Body of pancreas (tissue), 4 donors: ENCODE results near the gene MIOS. TPM values are rescaled to one million over a fixed set of nuclear protein-coding genes. Genes with fewer than 3 reads are reported as not detected.

Experiments used
- ATAC-seq: fragments of 150-250 bp; one replicate; pipeline ENCODE4 v1.9.1; 2016
- DNase-seq, 4 donors: peaks; one replicate each; pipeline ENCODE4 v3.0.0-alpha.2; 2019
- H3K27ac ChIP-seq, 4 donors: fragments of 200-600 bp; sonication (generic); 1 replicate in 3 of 4; 2 replicates in 1 of 4; pipeline versions ENCODE4 v1.5.1 to v1.6.1; 2016 to 2019; ENCODE audit warnings: mild to moderate bottlenecking in 1 of 4, mixed read lengths in 1 of 4, moderate library complexity in 1 of 4
- H3K27me3 ChIP-seq, 2 donors: fragments of 200-600 bp; sonication (generic); one replicate each; pipeline ENCODE4 v1.6.0; 2016; ENCODE audit warnings: mild to moderate bottlenecking in 1 of 2
- H3K36me3 ChIP-seq, 2 donors: fragments of 200-600 bp; sonication (generic); replicated peaks in 1 of 2; 2 replicates each; pipeline ENCODE4 v1.5.1; 2016; ENCODE audit warnings: low read depth in 2 of 2; ENCODE audit not compliant: insufficient read depth in 1 of 2
- H3K4me1 ChIP-seq: fragments of 200-600 bp; sonication (generic); one replicate; pipeline ENCODE4 v1.6.0; 2016
- H3K4me3 ChIP-seq, 2 donors: fragments of 200-600 bp; sonication (generic); 1 replicate in 1 of 2; 2 replicates in 1 of 2; pipeline ENCODE4 v1.5.1; 2016 to 2019
- H3K9me3 ChIP-seq, 3 donors: fragments of 200-600 bp; sonication (generic); 1 replicate in 2 of 3; 2 replicates in 1 of 3; pipeline ENCODE4 v1.5.1; 2016
- CTCF ChIP-seq, 7 experiments: fragments of 450-650 bp in 4 of 7; fragments of 200-600 bp in 3 of 7; sonication (generic) in 3 of 7; IDR thresholded peaks; one replicate each; pipeline ENCODE4 v1.5.1; 2016 to 2019; ENCODE audit warnings: antibody characterized with exemption in 7 of 7
- POLR2A ChIP-seq, 3 donors: fragments of 450-650 bp; IDR thresholded peaks; one replicate each; pipeline ENCODE4 v1.6.1; 2016; ENCODE audit warnings: antibody characterized with exemption in 3 of 3, mild to moderate bottlenecking in 2 of 3
- WGBS, 2 donors: methylation state at CpG; one replicate each; pipeline ENCODE4 v1.1.5; 2017; 5-methylcytosine and 5-hydroxymethylcytosine counted together
- intact Hi-C: fragments of 100-400 bp; cut with DNase I; formaldehyde crosslinking; loops from one replicate; pipeline ENCODE4 v1.15.1; 2023
- total RNA-seq, 2 donors: library from RNA; depleted of rRNA; stranded (reverse); fragments of >200 nt; gene quantifications; one replicate each; pipeline ENCODE4 v1.1.0, GENCODE V29; 2016

Gene MIOS
- total RNA-seq, 2 donors from 2014 or later = 42.5 to 44.6 TPM

GRCh38 chr7:7550663-7551062, 16.0 kb upstream of the MIOS start:
- Histone ChIP-seq H3K27ac (no peak overlapping the region), H3K27me3 (no peaks in the 10 kb centered on the region), H3K4me3 (no peak overlapping the region), H3K36me3 (no peaks in the 10 kb centered on the region), H3K4me1 (peaks cover 28% of the 10 kb centered on the region), H3K9me3 (no peaks in the 10 kb centered on the region)
- DNase-seq (no peak), ATAC-seq (no peak)
- TF ChIP-seq CTCF (IDR thresholded peaks at IDR 0.05) (no peak), POLR2A (IDR thresholded peaks at IDR 0.05) (no peak)
- intact Hi-C loops = no loop called here
- 91 to 94% methylated on average over 3 of the region's 3 CpGs for WGBS, 2 donors

- ATAC-seq (no peak), DNase-seq (no peak)
- TF ChIP-seq CTCF (IDR thresholded peaks at IDR 0.05) (no peak), POLR2A (IDR thresholded peaks at IDR 0.05) (no peak)
- H3K36me3 ChIP-seq = no peaks in the 10 kb centered on the region
- intact Hi-C loops = no loop called here
- WGBS, 2 donors = 84 to 85% methylated on average over 2 of the region's 2 CpGs
- H3K9me3 ChIP-seq = no peaks in the 10 kb centered on the region
- H3K27ac ChIP-seq = no peak overlapping the region
- H3K4me1 ChIP-seq = peaks cover 28% of the 10 kb centered on the region
- H3K27me3 ChIP-seq = no peaks in the 10 kb centered on the region
- H3K4me3 ChIP-seq = no peak overlapping the region
These were observed 14.5 kb upstream of the MIOS start for GRCh38 chr7:7552199-7552598.

- H3K27me3 ChIP-seq = no peaks in the 10 kb centered on the region
- ATAC-seq = peak; percentile 92
- H3K36me3 ChIP-seq = no peaks in the 10 kb centered on the region
- peak overlapping the region; percentile 41 to 75 (median 58) for H3K27ac ChIP-seq
- H3K4me3 ChIP-seq = no peak overlapping the region
- TF ChIP-seq CTCF (IDR thresholded peaks at IDR 0.05) (no peak), POLR2A (IDR thresholded peaks at IDR 0.05) (no peak)
- intact Hi-C loops = no loop called here
- 58 to 60% methylated on average over 1 of the region's 1 CpG for WGBS, 2 donors
- peaks cover 28% of the 10 kb centered on the region for H3K4me1 ChIP-seq
- DNase-seq = no peak
- H3K9me3 ChIP-seq = no peaks in the 10 kb centered on the region
These were observed 13.3 kb upstream of the MIOS start for GRCh38 chr7:7553386-7553785.

- TF ChIP-seq CTCF (IDR thresholded peaks at IDR 0.05) (no peak), POLR2A (IDR thresholded peaks at IDR 0.05) (no peak)
- ATAC-seq = no peak
- Histone ChIP-seq H3K27ac (peak overlapping the region; percentile 18 to 75 (median 58)), H3K4me3 (no peak overlapping the region), H3K4me1 (peaks cover 28% of the 10 kb centered on the region), H3K36me3 (no peaks in the 10 kb centered on the region), H3K27me3 (no peaks in the 10 kb centered on the region), H3K9me3 (no peaks in the 10 kb centered on the region)
- DNase-seq = no peak
- intact Hi-C loops = no loop called here
- 93 to 96% methylated on average over 5 of the region's 5 CpGs for WGBS, 2 donors
These were observed 12.7 kb upstream of the MIOS start for GRCh38 chr7:7554021-7554432.
